Neural progenitor cell (in vitro differentiated cells): ENCODE results near the gene SOBP. TPM values are rescaled to one million over a fixed set of nuclear protein-coding genes. Genes with fewer than 3 reads are reported as not detected.

Experiments
- DNase-seq: peaks from one replicate; pipeline ENCODE4 v3.0.0-alpha.2; 2016; ENCODE audit warnings: low spot score
- H2AFZ ChIP-seq: fragments of 200-600 bp; sonication (generic); replicated peaks from 2 replicates; pipeline ENCODE4 v1.6.1; 2016; ENCODE audit warnings: antibody characterized with exemption
- H3F3A ChIP-seq: fragments of 200-600 bp; sonication (generic); 2 replicates; pipeline ENCODE4 v1.6.1; 2016; ENCODE audit warnings: antibody characterized with exemption, low read depth
- H3K27ac ChIP-seq: fragments of 200-600 bp; sonication (generic); 2 replicates; pipeline ENCODE4 v1.5.1; 2016; ENCODE audit warnings: mild to moderate bottlenecking
- H3K27me3 ChIP-seq: fragments of 200-600 bp; sonication (generic); 2 replicates; pipeline ENCODE4 v1.6.1; 2016; ENCODE audit warnings: mild to moderate bottlenecking, moderate library complexity
- H3K36me3 ChIP-seq: fragments of 200-600 bp; sonication (generic); 2 replicates; pipeline ENCODE4 v1.5.1; 2016
- H3K4me1 ChIP-seq: fragments of 200-600 bp; sonication (generic); 2 replicates; pipeline ENCODE4 v1.6.1; 2016; ENCODE audit warnings: mixed run types
- H3K4me2 ChIP-seq: fragments of 200-600 bp; sonication (generic); 2 replicates; pipeline ENCODE4 v1.6.1; 2016
- H3K4me3 ChIP-seq: fragments of 200-600 bp; sonication (generic); 2 replicates; pipeline ENCODE4 v1.5.1; 2016
- H3K79me2 ChIP-seq: fragments of 200-600 bp; sonication (generic); 2 replicates; pipeline ENCODE4 v1.6.1; 2016; ENCODE audit warnings: low read depth
- H3K9ac ChIP-seq: fragments of 200-600 bp; sonication (generic); 2 replicates; pipeline ENCODE4 v1.6.1; 2016
- H3K9me3 ChIP-seq: fragments of 200-600 bp; sonication (generic); 2 replicates; pipeline ENCODE4 v1.5.1; 2016; ENCODE audit warnings: low read depth
- H4K20me1 ChIP-seq: fragments of 200-600 bp; sonication (generic); 2 replicates; pipeline ENCODE4 v1.6.1; 2016; ENCODE audit warnings: low read depth
- H3K27ac Mint-ChIP-seq: 3 replicates; pipeline ENCODE4 v1.8.0; 2021; ENCODE audit warnings: mixed read lengths
- H3K27me3 Mint-ChIP-seq: 2 replicates; pipeline ENCODE4 v1.8.0; 2022; ENCODE audit warnings: low read depth, mild to moderate bottlenecking, inconsistent platforms, moderate library complexity, mixed read lengths; ENCODE audit not compliant: insufficient read depth
- H3K36me3 Mint-ChIP-seq: 3 replicates; pipeline ENCODE4 v1.8.0; 2021; ENCODE audit warnings: mixed read lengths
- H3K4me1 Mint-ChIP-seq: 3 replicates; pipeline ENCODE4 v1.8.0; 2021; ENCODE audit warnings: mixed read lengths
- H3K4me3 Mint-ChIP-seq: 3 replicates; pipeline ENCODE4 v1.8.0; 2021; ENCODE audit warnings: mild to moderate bottlenecking, moderate library complexity, mixed read lengths
- H3K9me3 Mint-ChIP-seq: 3 replicates; pipeline ENCODE4 v1.8.0; 2020; ENCODE audit warnings: mixed read lengths
- EZH2 ChIP-seq: fragments of 200-600 bp; sonication (generic); IDR thresholded peaks from 2 replicates; pipeline ENCODE4 v1.6.1; 2017; ENCODE audit warnings: antibody characterized with exemption, mild to moderate bottlenecking, moderate library complexity
- EZH2phosphoT487 ChIP-seq: fragments of 200-600 bp; sonication (generic); IDR thresholded peaks from 2 replicates; pipeline ENCODE4 v1.6.1; 2017; ENCODE audit warnings: antibody characterized with exemption
- total RNA-seq: library from RNA; depleted of rRNA; stranded (reverse); fragments of >200 nt; gene quantifications from 2 replicates; pipeline ENCODE4 v1.2.3, GENCODE V29; 2015; ENCODE audit warnings: low replicate concordance
- TF ChIP-seq, protein P1 (sequence below): fragments of 200-600 bp; sonication (generic); IDR thresholded peaks from 2 replicates; pipeline ENCODE4 v1.5.1; 2017; ENCODE audit warnings: antibody characterized with exemption, mild to moderate bottlenecking

SOBP gene
- total RNA-seq, 1 donor from 2014 or later, result 12.6 TPM

DNA sequence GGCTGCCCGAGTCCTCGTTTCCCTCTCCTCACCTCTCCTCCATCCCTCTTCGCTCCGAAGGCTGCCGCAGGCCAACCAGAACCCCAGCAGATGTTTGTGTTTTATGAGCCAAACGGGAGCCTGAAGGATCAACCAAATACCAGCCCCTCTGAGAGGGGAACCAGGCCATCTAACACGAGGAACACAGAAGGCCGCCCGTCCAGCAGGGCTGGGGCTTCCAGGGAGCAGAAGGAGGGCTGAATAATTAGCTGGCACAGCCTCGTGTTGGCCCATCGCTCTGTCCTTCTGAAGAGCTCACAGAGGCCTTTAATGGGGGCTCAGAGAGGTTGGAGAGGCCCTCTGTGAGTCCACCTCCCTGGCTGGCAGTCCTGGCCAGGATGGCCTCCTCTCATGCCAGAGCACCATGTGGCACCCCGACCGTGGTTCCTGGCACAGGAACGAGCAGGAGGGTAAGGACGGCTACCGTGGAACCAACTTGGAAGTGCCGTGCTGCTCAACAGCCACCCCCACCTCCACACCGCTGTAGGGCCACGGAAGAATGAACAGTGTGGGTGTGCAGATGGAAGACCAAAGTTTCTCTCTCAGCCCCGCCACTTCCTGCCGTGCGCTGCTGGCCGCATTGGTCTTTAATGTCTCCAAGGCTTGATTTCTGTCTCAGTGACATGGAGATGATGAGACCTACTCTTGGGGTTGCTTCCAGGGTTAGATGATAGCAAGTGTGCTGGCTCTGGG lies 179.0 kb downstream of the SOBP start:
- Histone ChIP-seq H2AFZ (no peak overlapping the region), H3K4me1 (peaks cover 20% of the 10 kb centered on the region), H3K4me3 (no peak overlapping the region), H3K9ac (no peak overlapping the region), H3K36me3 (no peaks in the 10 kb centered on the region), H3K27ac (no peak overlapping the region), H3F3A (no peaks in the 10 kb centered on the region), H3K79me2 (no peaks in the 10 kb centered on the region), H3K27me3 (no peaks in the 10 kb centered on the region), H4K20me1 (no peaks in the 10 kb centered on the region), H3K4me2 (no peak overlapping the region), H3K9me3 (no peaks in the 10 kb centered on the region)
- no peak for TF ChIP-seq EZH2
- TF ChIP-seq, protein P1, sequence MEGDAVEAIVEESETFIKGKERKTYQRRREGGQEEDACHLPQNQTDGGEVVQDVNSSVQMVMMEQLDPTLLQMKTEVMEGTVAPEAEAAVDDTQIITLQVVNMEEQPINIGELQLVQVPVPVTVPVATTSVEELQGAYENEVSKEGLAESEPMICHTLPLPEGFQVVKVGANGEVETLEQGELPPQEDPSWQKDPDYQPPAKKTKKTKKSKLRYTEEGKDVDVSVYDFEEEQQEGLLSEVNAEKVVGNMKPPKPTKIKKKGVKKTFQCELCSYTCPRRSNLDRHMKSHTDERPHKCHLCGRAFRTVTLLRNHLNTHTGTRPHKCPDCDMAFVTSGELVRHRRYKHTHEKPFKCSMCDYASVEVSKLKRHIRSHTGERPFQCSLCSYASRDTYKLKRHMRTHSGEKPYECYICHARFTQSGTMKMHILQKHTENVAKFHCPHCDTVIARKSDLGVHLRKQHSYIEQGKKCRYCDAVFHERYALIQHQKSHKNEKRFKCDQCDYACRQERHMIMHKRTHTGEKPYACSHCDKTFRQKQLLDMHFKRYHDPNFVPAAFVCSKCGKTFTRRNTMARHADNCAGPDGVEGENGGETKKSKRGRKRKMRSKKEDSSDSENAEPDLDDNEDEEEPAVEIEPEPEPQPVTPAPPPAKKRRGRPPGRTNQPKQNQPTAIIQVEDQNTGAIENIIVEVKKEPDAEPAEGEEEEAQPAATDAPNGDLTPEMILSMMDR, result no peak
- TF ChIP-seq EZH2phosphoT487, result no peak
- peak overlapping the region; percentile 36 for H3K27ac Mint-ChIP-seq
- DNase-seq, result no peak
- H3K27me3 Mint-ChIP-seq, result no peaks in the 10 kb centered on the region
- H3K4me3 Mint-ChIP-seq, result no peak overlapping the region
- H3K4me1 Mint-ChIP-seq, result peaks cover 45% of the 10 kb centered on the region
- H3K36me3 Mint-ChIP-seq, result peaks cover 2% of the 10 kb centered on the region
- no peaks in the 10 kb centered on the region for H3K9me3 Mint-ChIP-seq

DNA sequence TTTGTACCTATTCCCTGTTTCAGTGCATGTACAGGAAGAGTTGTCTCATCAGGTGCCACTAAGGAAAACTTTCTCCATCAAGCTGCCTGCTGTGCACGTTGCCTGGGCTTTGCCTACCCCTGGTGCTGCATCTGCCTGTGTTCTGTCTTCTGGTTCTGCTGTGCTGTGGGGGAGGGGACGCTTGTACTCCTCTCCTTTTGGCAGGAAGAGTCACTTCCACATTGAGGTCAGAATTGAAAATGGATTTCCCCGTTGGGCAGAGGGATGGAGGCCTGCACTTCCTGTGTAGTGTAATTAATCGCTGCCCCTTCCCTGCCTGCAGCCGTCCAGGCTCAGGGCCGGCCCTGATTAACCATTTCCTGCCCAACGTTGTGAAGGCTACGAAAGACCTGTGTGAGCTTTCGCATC lies 180.9 kb downstream of the SOBP start:
- peaks cover 2% of the 10 kb centered on the region for H3K36me3 Mint-ChIP-seq
- Histone ChIP-seq H3K4me1 (peaks cover 16% of the 10 kb centered on the region), H3K4me3 (no peak overlapping the region), H3K9me3 (no peaks in the 10 kb centered on the region), H3K9ac (no peak overlapping the region), H3F3A (no peaks in the 10 kb centered on the region), H3K36me3 (no peaks in the 10 kb centered on the region), H3K79me2 (no peaks in the 10 kb centered on the region), H4K20me1 (no peaks in the 10 kb centered on the region), H3K27ac (no peak overlapping the region), H3K27me3 (peaks cover 4% of the 10 kb centered on the region), H3K4me2 (peak overlapping the region; percentile 16), H2AFZ (peak overlapping the region; percentile 71)
- H3K27me3 Mint-ChIP-seq, result no peaks in the 10 kb centered on the region
- peak; percentile 30 for DNase-seq
- TF ChIP-seq EZH2 (no peak), EZH2phosphoT487 (no peak)
- TF ChIP-seq, protein P1, result no peak
- no peak overlapping the region for H3K4me3 Mint-ChIP-seq
- no peaks in the 10 kb centered on the region for H3K9me3 Mint-ChIP-seq
- peak overlapping the region; percentile 39 for H3K27ac Mint-ChIP-seq
- H3K4me1 Mint-ChIP-seq, result peaks cover 37% of the 10 kb centered on the region

GRCh38 chr6:107673076-107673494 lies 183.2 kb downstream of the SOBP start:
- H3K4me1 Mint-ChIP-seq, result peaks cover 22% of the 10 kb centered on the region
- H3K79me2 ChIP-seq, result no peaks in the 10 kb centered on the region
- no peak overlapping the region for H3K9ac ChIP-seq
- H3K9me3 ChIP-seq, result no peaks in the 10 kb centered on the region
- no peaks in the 10 kb centered on the region for H3K9me3 Mint-ChIP-seq
- H3K27ac ChIP-seq, result no peak overlapping the region
- H3K27ac Mint-ChIP-seq, result no peak overlapping the region
- peaks cover 10% of the 10 kb centered on the region for H3K27me3 ChIP-seq
- H3K4me3 ChIP-seq, result no peak overlapping the region
- H3K36me3 ChIP-seq, result no peaks in the 10 kb centered on the region
- H3K4me3 Mint-ChIP-seq, result no peak overlapping the region
- H4K20me1 ChIP-seq, result no peaks in the 10 kb centered on the region
- no peaks in the 10 kb centered on the region for H3F3A ChIP-seq
- DNase-seq, result no peak
- TF ChIP-seq, protein P1, result no peak
- TF ChIP-seq EZH2 (no peak), EZH2phosphoT487 (no peak)
- H3K4me1 ChIP-seq, result peaks cover 5% of the 10 kb centered on the region
- H3K4me2 ChIP-seq, result no peak overlapping the region
- no peaks in the 10 kb centered on the region for H3K36me3 Mint-ChIP-seq
- no peak overlapping the region for H2AFZ ChIP-seq
- peaks cover 2% of the 10 kb centered on the region for H3K27me3 Mint-ChIP-seq
